Putamen (tissue), 1 donor: Measurements from ENCODE around the gene FOXP3.

Experiments used
- DNase-seq: peaks from one replicate; pipeline ENCODE4 v3.0.0-alpha.2; 2016; ENCODE audit warnings: low spot score

Gene FOXP3

DNA sequence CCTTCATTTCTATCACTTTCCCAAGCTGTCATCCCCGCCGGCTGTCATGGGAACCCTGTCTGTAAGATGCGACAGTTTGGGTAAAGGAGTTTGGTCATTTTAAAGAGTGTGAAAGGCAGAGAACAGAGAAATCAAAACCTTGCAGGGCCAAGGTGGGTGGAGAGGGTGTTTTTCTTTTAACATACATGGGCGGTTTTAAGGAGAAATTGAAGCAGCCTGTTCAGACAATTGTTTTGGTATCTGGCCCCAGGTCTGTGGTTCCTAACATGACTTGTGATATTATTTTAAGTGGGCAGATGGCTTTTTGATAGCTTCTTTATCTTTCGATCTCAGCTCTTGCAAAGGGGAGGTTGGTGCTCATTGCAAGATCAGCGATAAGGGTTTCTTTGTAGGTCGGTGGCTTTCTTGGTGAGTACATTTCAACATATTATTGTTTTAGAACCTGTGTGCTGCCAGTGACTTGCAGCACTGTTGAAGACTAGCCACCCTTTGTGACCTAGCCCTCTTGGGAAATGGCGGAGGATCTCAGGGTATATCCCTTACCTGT is 8.7 kb upstream of the FOXP3 start:
- DNase-seq, result no peak

DNA sequence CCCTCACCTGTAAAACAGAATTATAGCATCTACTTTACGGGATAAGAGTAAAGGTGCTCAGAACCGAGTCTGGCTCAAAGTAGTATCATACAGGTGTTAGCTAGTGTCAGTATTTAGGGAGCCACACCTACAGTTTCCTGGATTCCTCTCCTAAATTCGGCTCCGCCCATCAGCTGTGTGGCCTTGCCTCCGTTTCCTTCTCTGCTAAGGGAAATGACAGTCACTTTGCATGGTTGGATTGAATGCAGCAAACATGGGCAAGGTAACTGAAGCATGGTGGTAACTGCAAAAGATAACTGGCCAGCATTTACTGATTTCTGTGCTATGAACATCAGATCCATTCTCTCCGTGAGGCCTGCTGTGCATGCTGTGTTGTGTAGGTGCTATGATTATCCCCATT is 7.9 kb upstream of the FOXP3 start:
- no peak for DNase-seq

DNA sequence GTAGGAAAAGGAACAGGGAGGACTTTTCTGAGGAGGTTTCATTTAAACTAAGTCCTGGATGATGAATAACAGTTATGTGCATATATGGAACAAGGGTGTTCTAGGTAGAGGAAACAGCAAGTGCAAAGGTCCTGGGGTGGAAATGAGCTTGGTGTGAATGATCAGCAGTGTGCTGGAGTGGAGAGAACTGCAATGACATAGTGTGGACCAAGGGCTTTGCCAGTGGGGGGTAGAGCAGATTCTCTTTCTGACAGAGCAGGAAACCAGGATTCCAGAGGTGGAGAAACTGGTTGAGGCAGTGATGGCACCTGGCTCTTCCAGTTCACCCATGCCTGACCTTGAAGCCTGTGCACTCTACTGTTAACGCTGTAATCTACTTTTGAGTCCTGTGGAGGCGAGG is 6.8 kb upstream of the FOXP3 start:
- DNase-seq, result no peak

DNA sequence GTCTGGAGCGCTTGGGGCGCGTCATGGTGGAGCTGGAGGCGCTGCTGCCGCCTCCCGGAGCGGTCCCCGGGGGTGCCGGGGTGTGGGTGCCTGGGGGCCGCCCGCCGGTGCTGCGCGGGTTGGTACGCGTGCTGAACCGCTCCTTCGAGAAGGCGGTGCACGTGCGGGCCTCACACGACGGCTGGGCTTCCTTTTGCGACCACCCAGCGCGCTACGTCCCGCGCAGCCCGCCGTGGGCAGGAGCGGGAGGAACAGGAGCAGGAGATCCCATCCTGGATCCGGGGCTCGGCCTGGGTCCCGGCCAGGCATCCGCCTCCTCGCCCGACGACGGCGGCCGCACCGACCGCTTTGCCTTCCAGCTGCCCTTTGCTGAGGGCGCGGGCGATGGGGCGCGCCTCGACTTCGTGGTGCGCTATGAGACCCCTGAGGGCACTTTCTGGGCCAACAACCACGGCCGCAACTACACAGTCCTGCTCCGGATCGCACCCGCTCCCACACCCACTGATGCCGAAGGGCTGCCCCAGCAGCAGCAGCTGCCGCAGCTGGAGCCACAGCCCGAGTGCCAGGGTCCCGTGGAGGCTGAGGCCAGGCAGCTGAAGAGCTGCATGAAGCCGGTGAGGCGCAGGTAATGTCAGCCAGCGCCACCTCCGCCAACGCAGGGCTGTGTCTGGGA is 5.9 kb upstream of the FOXP3 start:
- no peak for DNase-seq

DNA sequence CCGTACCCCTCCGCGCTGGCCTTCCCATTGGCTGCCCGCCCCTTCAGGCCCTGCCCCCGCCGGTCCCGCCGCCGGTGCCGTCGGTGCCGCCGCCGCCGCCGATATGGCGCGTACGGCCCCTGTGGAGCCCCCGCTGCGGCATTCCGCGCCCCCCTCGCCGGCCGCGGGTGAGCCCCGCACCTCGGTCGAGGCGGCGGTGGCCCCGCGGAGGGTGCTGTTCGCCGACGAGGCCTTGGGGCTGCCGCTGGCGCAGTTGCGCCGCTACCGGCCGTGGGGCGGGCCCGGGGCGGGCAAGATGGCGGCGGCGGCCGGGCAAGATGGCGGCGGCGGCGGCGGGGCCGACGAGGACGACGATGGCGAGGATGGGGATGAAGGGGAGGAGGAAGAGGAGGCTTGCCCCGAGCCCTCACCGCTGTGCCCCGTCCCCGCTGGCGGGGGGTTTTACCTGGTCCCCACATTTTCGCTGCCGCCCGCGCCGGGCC is 5.3 kb upstream of the FOXP3 start, which contains the start of gene PPP1R3F:
Gene PPP1R3F, plus strand, starts transcription at position 27 of the 482 bp plus-strand sequence. Its CDS starts 77 bp downstream, at position 104.
- no peak for DNase-seq

DNA sequence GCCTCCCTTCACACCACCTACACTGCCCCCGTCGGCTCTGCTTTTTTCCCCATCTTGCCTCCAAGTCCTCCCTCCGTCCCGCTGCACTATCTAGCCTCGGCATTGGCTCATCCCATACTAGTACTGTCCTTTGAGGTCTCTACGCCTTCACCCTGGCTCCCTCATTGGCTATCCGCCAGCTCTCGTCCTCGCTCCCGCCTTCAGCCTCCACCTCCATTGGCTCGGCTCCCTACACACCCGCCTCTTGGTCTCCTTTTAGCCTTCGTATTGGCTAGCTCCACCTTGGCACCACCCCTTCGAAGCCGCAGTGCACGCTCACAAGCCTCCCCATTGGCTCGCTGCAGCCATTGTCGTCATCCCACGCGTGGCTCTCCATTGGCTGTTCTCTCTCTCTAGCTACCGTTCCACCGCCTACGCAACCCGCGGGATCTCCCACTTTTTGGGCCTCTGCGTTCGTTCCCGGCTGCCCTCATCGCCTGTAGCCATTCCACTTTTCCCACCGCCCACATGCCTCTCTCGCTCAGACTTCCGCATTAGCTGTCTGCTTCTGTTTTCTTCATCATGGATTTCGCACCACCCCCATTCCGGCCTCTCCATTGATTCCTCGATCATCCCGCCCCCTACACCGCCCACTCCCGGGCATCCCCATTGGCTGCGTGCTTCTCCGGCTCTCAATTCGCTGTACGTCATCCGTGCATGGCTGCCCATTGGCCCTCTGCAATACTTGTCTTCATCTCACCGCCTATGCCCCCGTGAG is 4.7 kb upstream of the FOXP3 start:
- DNase-seq, result peak; percentile 97

DNA sequence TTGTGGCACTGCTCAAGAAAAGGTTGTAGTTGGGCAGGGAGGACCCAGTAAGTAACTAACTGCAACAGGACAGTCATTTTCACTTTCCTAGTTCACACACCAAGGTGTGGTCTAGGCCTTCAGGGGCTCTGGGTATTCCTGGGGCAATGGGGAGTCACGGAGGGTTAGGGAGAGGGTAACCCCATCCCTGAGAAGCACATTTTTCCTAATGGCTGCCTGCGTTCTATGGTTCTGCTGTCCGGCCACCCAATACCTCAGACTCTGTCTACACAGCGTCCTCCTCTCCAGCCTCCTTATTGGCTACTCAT is 4.1 kb upstream of the FOXP3 start:
- no peak for DNase-seq

DNA sequence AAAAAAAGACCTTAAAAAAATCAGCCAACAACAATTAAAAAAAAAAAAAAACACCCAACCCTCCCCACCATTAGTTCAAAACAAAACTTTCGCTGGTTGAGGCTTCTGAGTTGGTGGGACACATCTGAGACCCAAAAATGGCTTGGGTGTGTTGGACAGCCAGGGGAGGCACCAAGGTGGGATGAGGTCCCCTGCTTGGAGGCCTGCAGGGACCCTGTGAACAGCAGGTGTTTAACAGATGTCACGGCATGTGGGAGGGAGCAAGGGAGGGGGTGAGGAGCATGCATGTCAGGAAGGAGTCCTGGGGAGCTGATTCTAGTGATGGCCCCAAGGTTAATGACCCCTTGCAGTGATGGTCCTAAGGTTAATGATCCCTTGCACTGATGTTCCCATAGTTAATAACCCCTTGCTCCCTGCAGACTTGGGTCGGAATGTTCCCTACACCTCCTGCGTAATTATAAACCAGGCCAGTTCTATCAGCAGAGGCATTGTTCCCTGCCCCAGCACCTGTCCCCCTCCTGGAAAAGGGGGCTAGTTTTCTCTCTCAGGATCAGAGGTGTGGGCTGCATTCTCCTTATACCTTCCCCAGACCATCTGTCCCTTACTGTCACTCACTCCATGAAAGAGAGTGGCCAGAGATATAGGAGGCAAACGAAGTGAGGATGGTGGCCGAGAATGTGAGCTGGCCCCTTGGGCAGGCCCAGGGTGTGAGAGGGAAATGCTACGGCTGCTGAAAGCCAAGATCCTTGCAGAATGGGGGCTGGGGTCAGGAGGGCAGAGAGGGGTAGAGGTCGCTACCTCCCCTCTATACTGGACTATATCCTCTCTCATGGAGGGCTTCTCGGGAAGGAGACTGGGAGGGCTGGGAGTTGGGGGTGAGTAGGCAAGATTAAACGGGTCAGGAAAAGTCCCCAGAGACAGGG is 2.3 kb upstream of the FOXP3 start:
- DNase-seq, result no peak

DNA sequence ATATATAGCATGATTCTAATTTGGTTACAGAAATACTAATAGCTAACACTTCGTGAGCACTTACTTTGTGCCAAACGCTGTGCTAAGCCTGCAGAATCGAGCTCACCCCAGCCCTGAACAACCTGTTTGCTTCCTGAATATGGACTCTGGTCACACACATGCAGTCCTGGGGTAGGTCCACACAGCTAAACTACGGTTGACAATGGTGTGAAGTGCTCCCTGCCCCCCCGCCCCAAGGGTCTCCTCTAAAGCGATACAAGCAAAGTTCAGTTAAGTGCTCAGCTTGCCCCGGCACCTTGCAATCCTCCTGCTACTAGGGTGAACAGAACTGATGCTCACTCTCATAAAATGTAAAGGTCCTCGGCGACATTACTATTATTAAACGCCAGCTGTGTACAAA is 879 bp downstream of the FOXP3 start:
- DNase-seq, result no peak

DNA sequence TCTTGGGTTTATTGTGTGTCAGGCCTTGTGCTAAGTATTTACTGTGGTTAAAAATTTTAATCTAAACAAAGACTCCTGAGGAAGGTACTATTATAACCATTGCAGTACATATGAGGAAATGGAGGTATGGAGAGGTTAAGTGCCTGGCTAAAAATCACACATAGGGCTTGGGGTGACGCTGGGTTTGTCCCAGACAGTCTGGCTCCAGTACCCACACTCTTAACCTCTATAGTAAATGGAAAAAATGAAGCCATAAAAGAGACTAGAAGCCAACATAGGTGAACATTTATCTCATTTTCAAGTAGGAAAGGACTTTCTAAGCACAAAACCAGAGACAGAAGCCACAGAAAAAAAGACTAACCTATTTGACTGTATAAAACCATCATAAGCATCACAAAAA is 1.9 kb downstream of the FOXP3 start:
- no peak for DNase-seq

DNA sequence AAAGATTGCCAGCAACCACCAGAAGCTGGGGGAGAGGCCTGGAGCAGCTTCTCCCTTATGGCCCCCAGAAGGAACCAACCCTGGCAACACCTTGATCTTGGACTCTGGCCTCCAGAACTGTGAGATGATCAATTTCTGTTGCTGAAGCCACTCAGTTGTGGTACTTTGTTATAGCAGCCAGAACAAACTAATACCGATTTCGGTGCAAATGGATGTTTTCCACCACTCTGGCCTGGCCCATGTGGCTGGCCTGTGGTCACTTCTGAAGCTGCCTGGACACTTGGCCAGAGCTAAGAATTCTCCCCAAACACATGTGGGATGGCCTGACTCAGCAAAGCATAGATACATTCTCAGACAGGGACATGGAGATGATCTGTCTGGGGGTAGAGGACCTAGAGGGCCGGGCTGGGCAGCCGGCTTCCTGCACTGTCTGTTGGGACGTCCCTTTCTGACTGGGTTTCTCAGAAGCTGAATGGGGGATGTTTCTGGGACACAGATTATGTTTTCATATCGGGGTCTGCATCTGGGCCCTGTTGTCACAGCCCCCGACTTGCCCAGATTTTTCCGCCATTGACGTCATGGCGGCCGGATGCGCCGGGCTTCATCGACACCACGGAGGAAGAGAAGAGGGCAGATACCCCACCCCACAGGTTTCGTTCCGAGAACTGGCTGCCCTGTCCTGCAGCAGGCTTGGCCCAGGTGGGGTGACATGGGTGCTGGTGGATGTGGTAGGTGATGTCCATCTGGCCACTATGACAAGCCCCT is 4.1 kb downstream of the FOXP3 start:
- DNase-seq, result no peak

DNA sequence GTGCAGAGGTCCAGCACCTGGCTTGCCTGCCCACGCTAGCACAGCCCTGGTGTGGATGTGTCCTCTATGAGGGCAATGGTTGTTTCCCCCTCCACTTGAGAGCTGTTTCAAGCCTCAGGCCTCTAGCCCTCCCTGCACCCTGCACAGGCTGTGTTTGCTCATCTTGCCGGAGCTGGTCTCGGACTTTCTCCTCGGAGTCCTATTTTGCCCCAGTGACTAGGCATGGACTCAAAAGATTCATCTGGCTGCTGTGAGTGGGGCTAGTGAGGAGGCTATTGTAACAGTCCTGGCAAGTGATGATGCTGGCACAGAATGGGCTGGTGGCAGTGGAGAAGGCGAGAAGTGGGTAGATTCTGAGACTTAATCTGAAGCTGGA is 5.8 kb downstream of the FOXP3 start:
- DNase-seq, result no peak

DNA sequence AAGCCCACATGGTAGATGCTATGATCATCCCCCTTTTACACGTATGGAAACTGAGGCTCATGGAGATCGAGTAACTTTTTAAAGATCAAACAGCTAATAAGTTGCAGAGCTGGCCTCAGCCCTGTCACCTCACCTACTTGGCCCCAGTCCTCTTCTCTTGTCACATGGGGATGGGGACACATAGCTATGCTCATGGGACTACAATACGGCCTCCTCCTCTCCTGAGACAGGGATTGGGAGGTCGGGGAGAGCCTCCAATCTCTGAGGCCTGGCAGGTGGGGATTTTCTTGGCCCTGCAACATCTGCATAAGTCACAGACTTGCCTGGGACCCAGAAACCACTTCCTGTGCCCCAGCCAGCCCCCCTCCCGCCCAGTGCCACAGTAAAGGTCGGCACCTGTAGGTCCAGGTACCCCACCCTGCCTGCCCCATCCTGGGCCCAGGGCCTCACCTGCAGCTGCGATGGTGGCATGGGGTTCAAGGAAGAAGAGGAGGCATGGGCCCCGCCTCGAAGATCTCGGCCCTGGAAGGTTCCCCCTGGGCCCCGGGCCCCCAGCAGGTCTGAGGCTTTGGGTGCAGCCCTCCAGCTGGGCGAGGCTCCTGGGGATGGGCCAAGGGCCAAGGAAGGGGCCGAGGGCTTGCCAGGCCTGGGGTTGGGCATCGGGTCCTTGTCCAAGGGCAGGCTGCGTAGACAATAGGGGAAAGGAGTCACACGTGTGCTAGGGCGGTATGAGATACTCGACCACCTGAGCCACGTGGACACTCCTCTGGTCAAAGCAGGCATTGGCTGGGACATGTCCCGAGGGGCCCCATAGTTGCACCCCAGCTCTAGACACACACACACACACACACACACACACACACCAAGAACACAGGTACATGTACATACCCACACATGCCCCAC is 6.4 kb downstream of the FOXP3 start:
- DNase-seq, result no peak

DNA sequence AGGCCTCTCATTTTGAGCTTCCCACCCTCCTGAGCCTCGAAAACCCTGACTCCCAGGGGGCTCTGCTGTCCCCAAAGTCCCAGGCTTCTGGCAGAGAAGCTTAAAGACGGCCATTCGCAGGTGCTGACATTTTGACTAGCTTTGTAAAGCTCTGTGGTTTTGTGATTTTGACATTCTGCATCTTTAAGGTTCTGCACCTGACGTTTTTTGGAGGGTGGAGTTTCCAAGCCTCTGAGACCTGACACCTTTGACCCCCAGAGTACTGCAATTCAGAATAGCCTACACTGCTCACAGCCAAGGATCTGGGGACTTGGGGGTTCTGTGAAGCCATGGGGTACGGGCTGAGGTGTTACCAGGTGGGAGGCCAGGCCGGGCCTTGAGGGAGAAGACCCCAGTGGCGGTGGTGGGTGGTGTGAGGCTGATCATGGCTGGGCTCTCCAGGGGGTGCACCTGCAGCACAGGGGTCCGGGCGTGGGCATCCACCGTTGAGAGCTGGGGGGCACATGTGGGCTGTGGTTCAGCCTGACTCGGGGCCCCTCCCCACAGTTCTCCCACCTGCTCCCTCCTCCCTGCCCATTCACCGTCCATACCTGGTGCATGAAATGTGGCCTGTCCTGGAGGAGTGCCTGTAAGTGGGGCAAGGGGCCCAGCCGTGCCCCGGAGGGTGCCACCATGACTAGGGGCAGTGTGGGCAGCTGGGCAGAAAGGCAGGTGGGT is 7.3 kb downstream of the FOXP3 start:
- DNase-seq, result no peak

DNA sequence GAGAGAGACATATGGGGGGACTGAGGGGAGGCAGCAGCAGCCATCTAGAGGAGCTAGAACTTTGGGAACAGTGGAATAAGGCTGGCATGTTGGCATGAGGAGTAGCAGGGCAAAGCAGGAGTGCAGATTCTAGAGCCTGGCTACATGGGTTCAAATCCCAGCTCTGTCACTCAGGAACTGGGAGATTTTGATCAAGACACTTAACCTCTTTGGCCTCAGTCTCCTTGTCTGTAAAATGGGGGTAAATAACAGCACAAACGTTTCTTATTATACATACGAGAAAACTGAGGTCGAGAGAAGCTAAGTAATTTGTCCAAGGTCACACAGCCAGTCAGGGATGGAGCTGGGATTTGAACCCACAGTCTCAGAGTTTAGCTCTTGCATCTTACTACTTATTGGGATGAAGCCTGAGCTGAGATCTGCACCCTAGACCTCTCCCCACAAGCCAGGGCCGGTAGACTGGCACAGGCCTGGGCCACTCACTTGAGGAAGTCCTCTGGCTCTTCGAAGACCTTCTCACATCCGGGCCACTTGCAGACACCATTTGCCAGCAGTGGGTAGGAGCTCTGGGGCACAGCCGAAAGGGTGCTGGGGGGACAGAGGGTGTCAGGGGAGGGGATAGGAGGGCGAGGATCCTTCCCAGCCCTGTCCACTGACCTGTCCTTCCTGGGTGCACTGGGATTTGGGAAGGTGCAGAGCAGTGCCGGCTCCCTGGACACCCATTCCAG is 8.1 kb downstream of the FOXP3 start:
- no peak for DNase-seq

DNA sequence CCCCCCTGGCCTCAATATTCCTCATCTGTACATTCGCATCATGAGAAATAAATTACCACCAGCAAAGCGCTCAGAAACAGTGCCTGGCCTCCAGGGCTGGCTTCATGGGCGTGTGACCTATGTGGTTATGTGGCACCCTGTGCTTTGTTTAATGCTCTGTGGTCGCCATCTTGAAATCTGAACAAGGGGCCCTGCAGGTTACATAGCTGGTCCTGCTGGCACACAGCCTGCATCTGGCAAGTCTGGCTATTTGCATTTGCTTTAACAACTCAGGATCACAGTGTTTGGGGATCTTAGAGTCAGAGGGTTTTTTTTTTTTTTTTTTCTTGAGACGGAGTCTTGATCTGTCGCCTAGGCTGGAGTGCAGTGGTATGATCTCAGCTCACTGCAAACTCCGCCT is 9.9 kb downstream of the FOXP3 start:
- no peak for DNase-seq

DNA sequence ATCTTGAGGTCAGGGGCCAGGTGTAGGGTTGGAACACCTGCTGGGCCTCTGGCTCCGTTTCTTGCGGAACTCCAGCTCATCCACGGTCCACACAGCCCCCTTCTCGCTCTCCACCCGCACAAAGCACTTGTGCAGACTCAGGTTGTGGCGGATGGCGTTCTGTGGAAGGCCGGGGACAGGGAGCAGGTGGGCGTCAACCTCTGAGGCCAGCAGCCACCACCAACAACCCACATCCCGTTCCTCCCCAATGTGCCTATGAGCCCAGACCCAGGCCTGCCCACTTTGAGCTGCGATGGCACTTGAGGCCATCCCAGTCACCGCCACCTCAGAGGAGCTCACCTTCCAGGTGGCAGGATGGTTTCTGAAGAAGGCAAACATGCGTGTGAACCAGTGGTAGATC is 13.2 kb downstream of the FOXP3 start:
- no peak for DNase-seq

DNA sequence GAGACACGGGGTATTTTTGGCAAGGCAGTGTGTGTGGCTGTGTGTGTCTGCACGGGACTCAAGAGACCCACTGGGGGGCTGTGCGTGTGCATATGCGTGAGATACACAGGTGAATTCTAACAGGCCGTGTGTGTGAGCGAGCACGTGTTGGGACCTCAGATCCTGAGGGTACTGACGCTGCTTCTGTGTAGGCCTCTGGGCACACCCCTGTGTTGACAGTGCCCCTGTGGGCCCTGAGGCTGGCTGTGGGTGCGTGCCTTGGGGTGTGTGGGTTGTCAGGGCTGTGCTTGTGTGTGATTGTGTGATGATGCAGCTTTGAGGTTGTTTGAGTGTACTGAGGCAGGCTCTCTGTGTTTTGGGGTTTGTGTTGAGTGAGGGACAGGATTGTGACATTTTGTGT is 13.9 kb downstream of the FOXP3 start:
- no peak for DNase-seq

DNA sequence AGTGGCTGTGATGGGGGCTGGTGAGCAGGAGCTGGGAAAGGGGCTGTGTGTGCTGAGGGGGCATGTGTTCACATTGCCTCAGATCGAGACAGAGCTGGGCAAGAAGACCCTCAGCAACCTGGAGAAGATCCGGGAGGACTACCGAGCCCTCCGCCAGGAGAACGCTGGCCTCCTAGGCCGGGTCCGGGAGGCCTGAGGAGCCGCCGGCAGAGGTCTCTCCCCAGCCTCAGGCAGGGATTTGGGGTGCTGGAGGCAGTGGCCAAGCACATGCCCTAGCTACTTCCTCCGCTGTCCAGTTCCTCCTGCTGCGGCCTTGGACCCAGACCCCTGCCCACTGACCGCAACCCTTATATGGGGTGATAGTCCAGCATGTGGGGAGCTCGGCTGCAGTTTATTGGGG is 14.4 kb downstream of the FOXP3 start:
- DNase-seq, result no peak
